SKM-1 treated with dmso at 0.1 percent for 144 hours (cell line): Measurements from ENCODE around the gene HINT3.
"Not testable (repeated sequence)": the region's sequence is repeated elsewhere in the genome, so short reads cannot be mapped to it uniquely, and the experiment has no call there.

Source experiments
- DNase-seq: peaks from one replicate; lab custom pipeline; 2025; ENCODE audit not compliant: unreplicated experiment; lab: John Stamatoyannopoulos, UW

HINT3 gene

GRCh38 chr6:125995972-125996580 is 39.5 kb downstream of the HINT3 start:
- peak; percentile 55 for DNase-seq

- no peak for DNase-seq
These were observed 46.4 kb downstream of the HINT3 start for GRCh38 chr6:126002755-126003679.

- DNase-seq, result no peak
These were observed 51.2 kb downstream of the HINT3 start for GRCh38 chr6:126007800-126008199.

GRCh38 chr6:126010040-126010439 is 53.5 kb downstream of the HINT3 start:
- DNase-seq, result no peak

- no peak for DNase-seq
These were observed 59.3 kb downstream of the HINT3 start for GRCh38 chr6:126015863-126016262.

DNA sequence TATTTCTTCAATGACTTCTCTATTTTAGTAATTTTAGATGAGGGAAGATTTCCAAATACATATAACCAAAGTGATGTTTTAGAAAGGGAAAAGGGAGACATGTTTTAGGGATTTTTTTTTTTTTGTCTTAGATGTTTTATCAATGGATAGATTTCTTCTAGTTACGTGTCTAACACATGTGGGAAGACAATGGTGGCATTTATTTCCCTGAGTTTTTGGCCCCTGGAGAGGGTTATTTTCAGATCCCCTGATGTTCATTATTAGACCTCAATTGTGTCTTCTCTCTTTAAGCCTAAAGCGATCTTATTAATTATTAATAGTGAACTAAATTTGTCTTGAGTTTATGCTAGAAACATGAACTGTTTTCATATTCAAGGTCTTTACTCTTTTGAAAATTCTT is 60.0 kb downstream of the HINT3 start:
- DNase-seq, result no peak

- no peak for DNase-seq
These were observed 61.1 kb downstream of the HINT3 start for GRCh38 chr6:126017668-126018067.

GRCh38 chr6:126020305-126021050 is 63.9 kb downstream of the HINT3 start:
- DNase-seq, result no peak

DNA sequence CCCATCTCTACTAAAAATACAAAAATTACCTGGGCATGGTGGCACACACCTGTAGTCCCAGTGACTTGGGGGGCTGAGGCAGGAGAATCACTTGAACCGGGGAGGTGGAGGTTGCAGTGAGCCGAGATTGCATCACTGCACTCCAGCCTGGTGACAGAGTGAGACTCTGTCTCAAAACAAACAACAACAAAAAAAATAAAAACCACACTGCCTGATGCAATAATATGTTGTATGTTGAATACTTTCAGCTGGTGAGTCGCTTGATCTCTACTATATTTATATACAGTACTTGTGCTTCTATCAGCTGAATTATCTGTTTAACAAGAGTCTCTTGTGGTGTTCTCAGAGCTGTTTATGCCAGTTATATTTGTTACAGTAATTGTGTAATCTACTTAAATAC is 66.9 kb downstream of the HINT3 start:
- DNase-seq, result not testable (repeated sequence)

DNA sequence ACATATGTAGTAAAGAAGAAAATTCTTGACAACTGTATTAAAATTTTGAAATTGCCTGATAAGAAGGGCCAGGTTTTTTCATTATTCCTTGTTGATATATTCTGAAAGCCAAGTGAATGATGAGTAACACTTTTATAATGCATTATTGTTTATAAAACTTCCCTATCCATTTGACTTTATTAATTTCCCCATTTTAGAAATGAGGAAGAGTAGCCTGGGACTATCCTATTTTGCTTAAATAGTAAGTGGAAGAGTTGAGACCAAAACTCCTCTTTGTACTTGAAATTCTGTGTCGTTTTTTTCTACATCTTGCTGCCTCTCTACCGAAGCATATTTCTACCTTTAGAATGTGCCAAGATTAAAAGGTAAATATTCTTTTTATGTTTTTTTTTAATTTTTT is 69.4 kb downstream of the HINT3 start:
- DNase-seq, result no peak

DNA sequence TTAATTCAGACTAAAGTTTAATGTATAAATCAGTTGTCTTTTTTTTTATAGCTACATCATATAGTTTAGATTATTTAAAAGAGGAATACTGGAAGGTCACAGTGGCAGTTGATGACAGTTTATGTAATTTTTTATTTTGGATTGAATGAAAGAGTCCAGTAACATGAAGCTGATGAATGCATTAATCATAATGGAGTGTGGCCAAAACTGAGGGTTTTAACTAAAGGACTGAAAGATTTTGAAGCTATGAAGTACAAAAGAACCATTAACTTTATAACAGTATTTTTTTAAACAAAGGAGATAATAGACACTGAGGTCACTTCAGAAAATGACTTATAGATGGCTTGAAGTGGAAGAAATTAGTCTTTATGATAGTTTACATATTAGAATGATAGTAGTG is 71.0 kb downstream of the HINT3 start:
- DNase-seq, result no peak
